HepG2 (cell line): Measurements from ENCODE around the gene LZTR1. TPM values are rescaled to one million over a fixed set of nuclear protein-coding genes. Genes with fewer than 3 reads are reported as not detected.

Experiments
- CBX1 ChIP-seq: IDR thresholded peaks from one replicate; pipeline ENCODE4 v1.6.1; 2016; ENCODE audit warnings: antibody characterized with exemption, low read depth
- EP300 ChIP-seq, 3 experiments: sonication (generic) in 1 of 3; formaldehyde crosslinking in 1 of 3; IDR thresholded peaks; 2 replicates each; pipeline versions ENCODE4 v1.5.1 to v1.6.1; 2011 to 2020; ENCODE audit warnings: low read depth in 2 of 3, low read length in 2 of 3, borderline replicate concordance in 1 of 3, improper control_type of control experiment in 1 of 3, mild to moderate bottlenecking in 1 of 3, missing genetic modification reagents in 1 of 3, moderate library complexity in 1 of 3
- KDM1A ChIP-seq: IDR thresholded peaks from 2 replicates; pipeline ENCODE4 v1.6.1; 2016; ENCODE audit warnings: missing compliant biosample characterization
- KDM3A ChIP-seq: IDR thresholded peaks from 2 replicates; pipeline ENCODE4 v1.6.1; 2018; ENCODE audit warnings: low read depth, missing compliant biosample characterization
- NFIC ChIP-seq: IDR thresholded peaks from 2 replicates; pipeline ENCODE4 v1.6.1; 2012; ENCODE audit warnings: mild to moderate bottlenecking, low read length, inconsistent platforms
- NR2F2 ChIP-seq: IDR thresholded peaks from 2 replicates; pipeline ENCODE4 v1.6.1; 2012; ENCODE audit warnings: low read depth, inconsistent platforms, borderline replicate concordance
- RFXANK ChIP-seq: IDR thresholded peaks from 2 replicates; pipeline ENCODE4 v1.6.1; 2016
- SCMH1 ChIP-seq: sonication (generic); formaldehyde crosslinking; IDR thresholded peaks from 2 replicates; pipeline ENCODE4 v1.9.0; 2021; ENCODE audit warnings: missing genetic modification reagents, mild to moderate bottlenecking, borderline replicate concordance
- ZFP36L1 ChIP-seq: sonication (generic); formaldehyde crosslinking; IDR thresholded peaks from 2 replicates; pipeline ENCODE4 v1.8.0; 2022; ENCODE audit warnings: mild to moderate bottlenecking, missing genetic modification reagents, moderate library complexity
- ZFX ChIP-seq: sonication (generic); formaldehyde crosslinking; IDR thresholded peaks from 2 replicates; pipeline ENCODE4 v1.4.0; 2020; ENCODE audit warnings: mild to moderate bottlenecking, low read depth, missing genetic modification reagents, moderate library complexity
- ZNF430 ChIP-seq: sonication (generic); formaldehyde crosslinking; IDR thresholded peaks from 2 replicates; pipeline ENCODE4 v1.9.0; 2021; ENCODE audit warnings: mild to moderate bottlenecking, missing genetic modification reagents
- ZNF44 ChIP-seq: sonication (generic); formaldehyde crosslinking; IDR thresholded peaks from 2 replicates; pipeline ENCODE4 v1.5.1; 2020; ENCODE audit warnings: mild to moderate bottlenecking, missing genetic modification reagents
- ZNF451 ChIP-seq: sonication (generic); formaldehyde crosslinking; IDR thresholded peaks from 2 replicates; pipeline ENCODE4 v1.5.0; 2020; ENCODE audit warnings: mild to moderate bottlenecking, missing genetic modification reagents
- ZNF501 ChIP-seq: sonication (generic); formaldehyde crosslinking; IDR thresholded peaks from 2 replicates; pipeline ENCODE4 v1.5.1; 2020; ENCODE audit warnings: mild to moderate bottlenecking, moderate library complexity, missing genetic modification reagents
- ZNF605 ChIP-seq: sonication (generic); formaldehyde crosslinking; IDR thresholded peaks from 2 replicates; pipeline ENCODE4 v1.8.0; 2022; ENCODE audit warnings: mild to moderate bottlenecking, missing genetic modification reagents
- ZNF629 ChIP-seq: sonication (generic); formaldehyde crosslinking; conservative IDR thresholded peaks from 2 replicates; pipeline ENCODE4 v1.5.0; 2020; ENCODE audit warnings: missing genetic modification reagents
- ZSCAN20 ChIP-seq: sonication (generic); formaldehyde crosslinking; IDR thresholded peaks from 2 replicates; pipeline ENCODE4 v1.4.0; 2020; ENCODE audit warnings: missing genetic modification reagents, mild to moderate bottlenecking, borderline replicate concordance
- ZZZ3 ChIP-seq: sonication (generic); formaldehyde crosslinking; IDR thresholded peaks from 2 replicates; pipeline ENCODE4 v1.4.0; 2020; ENCODE audit warnings: missing genetic modification reagents, mild to moderate bottlenecking, borderline replicate concordance
- polyA plus RNA-seq, 8 experiments: library from polyadenylated mRNA; depleted of rRNA in 3 of 8; stranded (reverse) in 7 of 8; unstranded in 1 of 8; fragments of >200 nt; fragmentation: Illumina TruSeq in 4 of 8; extraction: Trizol in 4 of 8; gene quantifications; 2 replicates each; pipeline versions ENCODE4 v1.2.1 to v1.2.3, GENCODE V29; 2011 to 2016; ENCODE audit warnings: low read depth in 4 of 8, missing spikeins in 1 of 8, mixed read lengths in 1 of 8; ENCODE audit not compliant: insufficient read depth in 1 of 8
- total RNA-seq, 5 experiments: library from RNA; depleted of rRNA; stranded (reverse); fragments of >200 nt; fragmentation: Illumina TruSeq; extraction: Trizol; gene quantifications; 2 replicates each; pipeline ENCODE4 v1.2.3, GENCODE V29; 2016; ENCODE audit warnings: low read depth in 1 of 5
- TF ChIP-seq, protein P1 (sequence below): sonication (generic); formaldehyde crosslinking; IDR thresholded peaks from 2 replicates; pipeline ENCODE4 v1.4.0; 2020; ENCODE audit warnings: missing genetic modification reagents
- TF ChIP-seq, protein P2 (sequence below): IDR thresholded peaks from 2 replicates; pipeline ENCODE4 v1.6.1; 2016; ENCODE audit warnings: low read depth, control low read depth
- TF ChIP-seq, protein P3 (sequence below): sonication (generic); formaldehyde crosslinking; conservative IDR thresholded peaks from 2 replicates; pipeline ENCODE4 v1.4.0; 2020; ENCODE audit warnings: missing genetic modification reagents
- TF ChIP-seq, protein P4 (sequence below): IDR thresholded peaks from 2 replicates; pipeline ENCODE4 v1.6.1; 2016; ENCODE audit warnings: mild to moderate bottlenecking, missing biosample characterization, missing genetic modification reagents
- TF ChIP-seq, protein P5 (sequence below): sonication (generic); formaldehyde crosslinking; IDR thresholded peaks from 2 replicates; pipeline ENCODE4 v1.8.0; 2022; ENCODE audit warnings: low read depth, missing genetic modification reagents

Gene LZTR1
- total and polyA plus RNA-seq, 2 of the 13 experiments (the other 11 are each of a cell fraction or from before 2014, with no cell fraction given) = 21.8 to 22.4 TPM

DNA sequence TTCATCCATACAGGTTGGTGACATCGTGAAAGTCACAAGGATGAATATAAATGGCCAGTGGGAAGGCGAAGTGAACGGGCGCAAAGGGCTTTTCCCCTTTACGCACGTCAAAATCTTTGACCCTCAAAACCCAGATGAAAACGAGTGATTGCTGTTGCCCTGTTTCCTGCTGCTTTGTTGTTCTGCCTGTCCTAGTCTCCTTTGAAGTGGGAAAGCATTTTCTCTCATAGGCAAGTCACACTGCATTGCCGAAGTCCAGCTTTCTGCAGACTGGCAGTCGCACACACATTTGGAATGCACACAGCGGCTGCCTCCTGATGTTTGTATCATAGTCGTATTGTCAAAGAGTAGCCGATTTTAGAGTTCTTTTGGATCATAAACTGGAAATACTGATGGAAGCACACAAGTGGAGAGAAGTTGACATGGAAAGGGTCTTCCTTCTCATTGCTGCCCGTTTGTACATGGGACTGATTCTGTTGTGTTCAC is 32.4 kb upstream of the LZTR1 start (continued):
- TF ChIP-seq, protein P1, sequence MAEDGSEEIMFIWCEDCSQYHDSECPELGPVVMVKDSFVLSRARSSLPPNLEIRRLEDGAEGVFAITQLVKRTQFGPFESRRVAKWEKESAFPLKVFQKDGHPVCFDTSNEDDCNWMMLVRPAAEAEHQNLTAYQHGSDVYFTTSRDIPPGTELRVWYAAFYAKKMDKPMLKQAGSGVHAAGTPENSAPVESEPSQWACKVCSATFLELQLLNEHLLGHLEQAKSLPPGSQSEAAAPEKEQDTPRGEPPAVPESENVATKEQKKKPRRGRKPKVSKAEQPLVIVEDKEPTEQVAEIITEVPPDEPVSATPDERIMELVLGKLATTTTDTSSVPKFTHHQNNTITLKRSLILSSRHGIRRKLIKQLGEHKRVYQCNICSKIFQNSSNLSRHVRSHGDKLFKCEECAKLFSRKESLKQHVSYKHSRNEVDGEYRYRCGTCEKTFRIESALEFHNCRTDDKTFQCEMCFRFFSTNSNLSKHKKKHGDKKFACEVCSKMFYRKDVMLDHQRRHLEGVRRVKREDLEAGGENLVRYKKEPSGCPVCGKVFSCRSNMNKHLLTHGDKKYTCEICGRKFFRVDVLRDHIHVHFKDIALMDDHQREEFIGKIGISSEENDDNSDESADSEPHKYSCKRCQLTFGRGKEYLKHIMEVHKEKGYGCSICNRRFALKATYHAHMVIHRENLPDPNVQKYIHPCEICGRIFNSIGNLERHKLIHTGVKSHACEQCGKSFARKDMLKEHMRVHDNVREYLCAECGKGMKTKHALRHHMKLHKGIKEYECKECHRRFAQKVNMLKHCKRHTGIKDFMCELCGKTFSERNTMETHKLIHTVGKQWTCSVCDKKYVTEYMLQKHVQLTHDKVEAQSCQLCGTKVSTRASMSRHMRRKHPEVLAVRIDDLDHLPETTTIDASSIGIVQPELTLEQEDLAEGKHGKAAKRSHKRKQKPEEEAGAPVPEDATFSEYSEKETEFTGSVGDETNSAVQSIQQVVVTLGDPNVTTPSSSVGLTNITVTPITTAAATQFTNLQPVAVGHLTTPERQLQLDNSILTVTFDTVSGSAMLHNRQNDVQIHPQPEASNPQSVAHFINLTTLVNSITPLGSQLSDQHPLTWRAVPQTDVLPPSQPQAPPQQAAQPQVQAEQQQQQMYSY (CRISPR knock-in tag) = no peak
- TF ChIP-seq, protein P2, sequence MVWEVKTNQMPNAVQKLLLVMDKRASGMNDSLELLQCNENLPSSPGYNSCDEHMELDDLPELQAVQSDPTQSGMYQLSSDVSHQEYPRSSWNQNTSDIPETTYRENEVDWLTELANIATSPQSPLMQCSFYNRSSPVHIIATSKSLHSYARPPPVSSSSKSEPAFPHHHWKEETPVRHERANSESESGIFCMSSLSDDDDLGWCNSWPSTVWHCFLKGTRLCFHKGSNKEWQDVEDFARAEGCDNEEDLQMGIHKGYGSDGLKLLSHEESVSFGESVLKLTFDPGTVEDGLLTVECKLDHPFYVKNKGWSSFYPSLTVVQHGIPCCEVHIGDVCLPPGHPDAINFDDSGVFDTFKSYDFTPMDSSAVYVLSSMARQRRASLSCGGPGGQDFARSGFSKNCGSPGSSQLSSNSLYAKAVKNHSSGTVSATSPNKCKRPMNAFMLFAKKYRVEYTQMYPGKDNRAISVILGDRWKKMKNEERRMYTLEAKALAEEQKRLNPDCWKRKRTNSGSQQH (CRISPR knock-in tag) = no peak
- TF ChIP-seq, protein P3, sequence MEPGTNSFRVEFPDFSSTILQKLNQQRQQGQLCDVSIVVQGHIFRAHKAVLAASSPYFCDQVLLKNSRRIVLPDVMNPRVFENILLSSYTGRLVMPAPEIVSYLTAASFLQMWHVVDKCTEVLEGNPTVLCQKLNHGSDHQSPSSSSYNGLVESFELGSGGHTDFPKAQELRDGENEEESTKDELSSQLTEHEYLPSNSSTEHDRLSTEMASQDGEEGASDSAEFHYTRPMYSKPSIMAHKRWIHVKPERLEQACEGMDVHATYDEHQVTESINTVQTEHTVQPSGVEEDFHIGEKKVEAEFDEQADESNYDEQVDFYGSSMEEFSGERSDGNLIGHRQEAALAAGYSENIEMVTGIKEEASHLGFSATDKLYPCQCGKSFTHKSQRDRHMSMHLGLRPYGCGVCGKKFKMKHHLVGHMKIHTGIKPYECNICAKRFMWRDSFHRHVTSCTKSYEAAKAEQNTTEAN (CRISPR knock-in tag) = no peak; the same call in 1 of the 2 replicates
- no peak for TF ChIP-seq ZNF501 (CRISPR knock-in tag)
- no peak for TF ChIP-seq SCMH1 (CRISPR knock-in tag)
- TF ChIP-seq ZNF629 = no peak
- TF ChIP-seq, protein P4, sequence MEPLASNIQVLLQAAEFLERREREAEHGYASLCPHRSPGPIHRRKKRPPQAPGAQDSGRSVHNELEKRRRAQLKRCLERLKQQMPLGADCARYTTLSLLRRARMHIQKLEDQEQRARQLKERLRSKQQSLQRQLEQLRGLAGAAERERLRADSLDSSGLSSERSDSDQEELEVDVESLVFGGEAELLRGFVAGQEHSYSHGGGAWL = peak; percentile 35; the same call in 1 of the 2 replicates
- no peak for TF ChIP-seq ZZZ3 (CRISPR knock-in tag)
- no peak for TF ChIP-seq RFXANK (CRISPR knock-in tag)
- no peak for TF ChIP-seq ZFX (CRISPR knock-in tag)
- no peak for TF ChIP-seq ZNF451 (CRISPR knock-in tag)
- TF ChIP-seq ZSCAN20 (CRISPR knock-in tag) = no peak
- no peak for TF ChIP-seq NFIC
- TF ChIP-seq NR2F2 = no peak
- TF ChIP-seq KDM3A (CRISPR knock-in tag) = 0 out of 2 replicates have a peak, but pooled peaks have one; percentile 51
- no peak for TF ChIP-seq ZFP36L1 (CRISPR knock-in tag)
- TF ChIP-seq ZNF430 = peak; percentile 60; the same call in 1 of the 2 replicates
- TF ChIP-seq EP300 (IDR thresholded peaks at IDR 0.05; ENCODE audit: low read depth in 2 of 2, low read length in 2 of 2) = peak in 1 of 2 experiments; percentile 58; a peak in 1 of 4 replicates
- TF ChIP-seq EP300 (CRISPR knock-in tag; IDR thresholded peaks at IDR 0.05; ENCODE audit: borderline replicate concordance) = peak; percentile 61; the same call in 1 of the 2 replicates
- TF ChIP-seq CBX1 = no peak
- TF ChIP-seq ZNF44 (CRISPR knock-in tag) = no peak
- TF ChIP-seq, protein P5, sequence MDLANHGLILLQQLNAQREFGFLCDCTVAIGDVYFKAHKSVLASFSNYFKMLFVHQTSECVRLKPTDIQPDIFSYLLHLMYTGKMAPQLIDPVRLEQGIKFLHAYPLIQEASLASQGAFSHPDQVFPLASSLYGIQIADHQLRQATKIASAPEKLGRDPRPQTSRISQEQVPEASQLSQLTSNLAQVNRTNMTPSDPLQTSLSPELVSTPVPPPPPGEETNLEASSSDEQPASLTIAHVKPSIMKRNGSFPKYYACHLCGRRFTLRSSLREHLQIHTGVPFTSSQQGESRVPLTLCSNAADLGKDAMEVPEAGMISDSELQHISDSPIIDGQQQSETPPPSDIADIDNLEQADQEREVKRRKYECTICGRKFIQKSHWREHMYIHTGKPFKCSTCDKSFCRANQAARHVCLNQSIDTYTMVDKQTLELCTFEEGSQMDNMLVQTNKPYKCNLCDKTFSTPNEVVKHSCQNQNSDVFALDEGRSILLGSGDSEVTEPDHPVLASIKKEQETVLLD (CRISPR knock-in tag) = no peak
- TF ChIP-seq KDM1A (CRISPR knock-in tag) = no peak
- peak; percentile 58; the same call in 1 of the 2 replicates for TF ChIP-seq ZNF605 (CRISPR knock-in tag)
